Heart left ventricle (tissue), 16 donors: Measurements from ENCODE around the gene IGSF11. TPM values are rescaled to one million over a fixed set of nuclear protein-coding genes. Genes with fewer than 3 reads are reported as not detected.

ENCODE experiments used
- ATAC-seq, 4 donors: fragments of 200-7000 bp; cut with Tn5 transposase; one replicate each; pipeline ENCODE4 v1.9.1; 2020 to 2022; ENCODE audit warnings: moderate library complexity in 4 of 4, mild to moderate bottlenecking in 3 of 4, moderate number of reproducible peaks in 1 of 4
- DNase-seq, 5 donors: peaks; one replicate each; pipeline ENCODE4 v3.0.0-alpha.2; 2020
- H3K27ac ChIP-seq, 12 donors: fragments of 200-600 bp; sonication (generic) in 4 of 12; one replicate each; pipeline versions ENCODE4 v1.5.0 to v1.8.0; 2016 to 2022; ENCODE audit warnings: mild to moderate bottlenecking in 2 of 12
- H3K27me3 ChIP-seq, 9 donors: fragments of 200-600 bp; sonication (generic) in 2 of 9; one replicate each; pipeline versions ENCODE4 v1.5.1 to v1.8.0; 2016 to 2022; ENCODE audit warnings: mild to moderate bottlenecking in 3 of 9
- H3K36me3 ChIP-seq, 9 donors: fragments of 200-600 bp; sonication (generic) in 2 of 9; one replicate each; pipeline versions ENCODE4 v1.5.0 to v1.8.0; 2018 to 2022; ENCODE audit warnings: mild to moderate bottlenecking in 2 of 9
- H3K4me1 ChIP-seq, 12 donors: fragments of 200-600 bp; sonication (generic) in 4 of 12; one replicate each; pipeline versions ENCODE4 v1.5.0 to v1.8.0; 2016 to 2022; ENCODE audit warnings: mild to moderate bottlenecking in 3 of 12
- H3K4me3 ChIP-seq, 12 donors: fragments of 200-600 bp; sonication (generic) in 4 of 12; one replicate each; pipeline versions ENCODE4 v1.5.0 to v1.8.0; 2017 to 2022; ENCODE audit warnings: mild to moderate bottlenecking in 9 of 12, moderate library complexity in 4 of 12
- H3K9me3 ChIP-seq, 12 donors: fragments of 200-600 bp; sonication (generic) in 4 of 12; one replicate each; pipeline versions ENCODE4 v1.5.0 to v1.8.0; 2016 to 2022; ENCODE audit warnings: mild to moderate bottlenecking in 1 of 12
- CTCF ChIP-seq, 12 donors: fragments of 200-600 bp; sonication (generic) in 4 of 12; IDR thresholded peaks; one replicate each; pipeline versions ENCODE4 v1.5.0 to v1.8.0; 2018 to 2022; ENCODE audit warnings: antibody characterized with exemption in 12 of 12, mild to moderate bottlenecking in 5 of 12
- POLR2A ChIP-seq, 2 donors: fragments of 450-650 bp; IDR thresholded peaks; one replicate each; pipeline ENCODE4 v1.6.1; 2017; ENCODE audit warnings: antibody characterized with exemption in 2 of 2, mild to moderate bottlenecking in 2 of 2, moderate library complexity in 2 of 2
- WGBS, 4 donors: extraction: QIAGEN DNeasy Blood & Tissue Kit in 2 of 4; methylation state at CpG; one replicate each; pipeline versions ENCODE4 v1.1.5 to v1.1.7; 2013 to 2018; 5-methylcytosine and 5-hydroxymethylcytosine counted together
- intact Hi-C, 10 donors: fragments of 100-400 bp; cut with DNase I; formaldehyde crosslinking; loops; one replicate each; pipeline versions ENCODE4 v1.11.1 to v1.14.2; 2022
- polyA plus RNA-seq, 2 donors: library from polyadenylated mRNA; stranded (reverse); fragments of 200-250 nt; gene quantifications; one replicate each; pipeline ENCODE4 v1.2.3, GENCODE V29; 2013
- total RNA-seq, 9 donors: library from RNA; depleted of rRNA in 2 of 9; stranded (reverse); fragments of >200 nt in 2 of 9; fragmentation: NEBNext Ultra II Directional in 3 of 9; extraction: Animal tissue kit (Norgen Biotek cat#: 25700) in 3 of 9; gene quantifications; one replicate each; pipeline versions ENCODE4 v1.1.0 to v1.2.4, GENCODE V29; 2016 to 2023
- donor health status: ischemic (EF 13 %, LVEDD 7.1; RV severe dilation, severe dysfunction).
- donor health status: healthy with polysubstance abuse.
- donor health status: DM: no; HTN: yes; CAD: no.
- donor health status: DM: no; HTN: no; CAD: no.
- donor health status: ischemic (EF 25% LVEDD 6.9; RV normal size, moderate dysfunction).
- donor health status: ischemic (EF 25% LVEDD 5.7; RV mildly dilated, moderate dysfunction).
- donor health status: healthy.
- donor health status: DM: yes; HTN: yes; CAD: no.
- donor health status: ischemic (EF 35%, LVEDD 5.7; RV mildly dilated, moderate dysfunction).
- donor health status: nonischemic (EF 11% LVEDD 7.7; RV severe dilation, severe dysfunction).
- donor health status: DM: yes; HTN: yes; CAD: no.
- donor health status: PGD.
- donor health status: ischemic (EF 29% LVEDD 5.4; RV normal size, mild dysfunction).
- donor health status: nonischemic (EF 23%, LVEDD 6.1; RV moderate dilation, normal function).

Gene IGSF11
- total and polyA plus RNA-seq, 11 donors, result 0.32 to 5.0 (median 1.5) TPM

GRCh38 chr3:118941236-118941635, 93.4 kb downstream of the IGSF11 start:
- Histone ChIP-seq H3K4me1 (peaks cover 0 to 15% (median 0%) of the 10 kb centered on the region in 12 donors), H3K27ac (no peak overlapping the region), H3K9me3 (peaks cover 0 to 13% (median 2%) of the 10 kb centered on the region in 12 donors), H3K4me3 (no peak overlapping the region), H3K27me3 (no peaks in the 10 kb centered on the region), H3K36me3 (no peaks in the 10 kb centered on the region)
- 77 to 82% (median 81%) methylated on average over 3 of the region's 3 CpGs for WGBS, 4 donors
- ATAC-seq (no peak), DNase-seq (no peak)
- intact Hi-C loops, result loop anchor here in 1 of 10 donors (10.0 kb wide), 1 partner anchor 94 kb away; the partner anchor contains the start of gene IGSF11
- TF ChIP-seq POLR2A (IDR thresholded peaks at IDR 0.05) (no peak), CTCF (IDR thresholded peaks at IDR 0.05) (no peak)

- intact Hi-C loops, result no loop called here
- Histone ChIP-seq H3K9me3 (peaks cover 0 to 13% (median 2%) of the 10 kb centered on the region in 12 donors), H3K27ac (no peak overlapping the region), H3K4me1 (peaks cover 0 to 7% (median 0%) of the 10 kb centered on the region in 12 donors), H3K27me3 (no peaks in the 10 kb centered on the region), H3K36me3 (no peaks in the 10 kb centered on the region), H3K4me3 (no peak overlapping the region)
- 66 to 71% (median 70%) methylated on average over 5 of the region's 5 CpGs for WGBS, 4 donors
- TF ChIP-seq CTCF (IDR thresholded peaks at IDR 0.05) (no peak), POLR2A (IDR thresholded peaks at IDR 0.05) (no peak)
- no peak for DNase-seq
- no peak for ATAC-seq
These were observed 96.3 kb downstream of the IGSF11 start for GRCh38 chr3:118938183-118938961.

GRCh38 chr3:118936811-118937210, 97.8 kb downstream of the IGSF11 start:
- H3K4me3 ChIP-seq, result no peak overlapping the region
- H3K36me3 ChIP-seq, result no peaks in the 10 kb centered on the region
- WGBS, 4 donors, result 42 to 56% (median 53%) methylated on average over 1 of the region's 1 CpG
- intact Hi-C loops, result no loop called here
- DNase-seq, result no peak
- no peak overlapping the region for H3K27ac ChIP-seq
- TF ChIP-seq CTCF (IDR thresholded peaks at IDR 0.05) (no peak), POLR2A (IDR thresholded peaks at IDR 0.05) (no peak)
- H3K4me1 ChIP-seq, result no peaks in the 10 kb centered on the region
- H3K9me3 ChIP-seq, result peaks cover 0 to 13% (median 2%) of the 10 kb centered on the region in 12 donors
- no peak for ATAC-seq
- H3K27me3 ChIP-seq, result no peaks in the 10 kb centered on the region

- WGBS, 4 donors, result 63 to 76% (median 66%) methylated on average over 5 of the region's 5 CpGs
- DNase-seq, result peak in 2 of 5 donors; percentile 29 to 37
- H3K4me3 ChIP-seq, result peak overlapping the region in 1 of 12 donors; percentile 6
- H3K27ac ChIP-seq, result no peak overlapping the region
- peak; percentile 48 to 85 (median 78) for ATAC-seq
- no peaks in the 10 kb centered on the region for H3K36me3 ChIP-seq
- TF ChIP-seq CTCF (IDR thresholded peaks at IDR 0.05) (no peak), POLR2A (IDR thresholded peaks at IDR 0.05) (no peak)
- H3K4me1 ChIP-seq, result no peaks in the 10 kb centered on the region
- intact Hi-C loops, result no loop called here
- H3K9me3 ChIP-seq, result no peaks in the 10 kb centered on the region
- no peaks in the 10 kb centered on the region for H3K27me3 ChIP-seq
These were observed 101.7 kb downstream of the IGSF11 start for GRCh38 chr3:118932822-118933558.
